Measurements from ENCODE around the gene ZBTB40. TPM values are rescaled to one million over a fixed set of nuclear protein-coding genes. Genes with fewer than 3 reads are reported as not detected.

Gene ZBTB40
- total RNA-seq, 1 experiment from 2014 or later = 21.4 TPM

GRCh38 chr1:22520871-22521270 lies 69.2 kb downstream of the ZBTB40 start:
- Histone ChIP-seq H3K27me3 (ENCODE audit: insufficient read depth, low read depth) (no peaks in the 10 kb centered on the region), H3K9me2 (ENCODE audit: insufficient read depth) (no peaks in the 10 kb centered on the region), H3K4me2 (no peak overlapping the region), H2AFZ (no peak overlapping the region), H3K9me3 (ENCODE audit: insufficient read depth, low read depth) (no peaks in the 10 kb centered on the region), H3K4me1 (replicated peaks; ENCODE audit: insufficient read depth) (no peaks in the 10 kb centered on the region), H3F3A (ENCODE audit: insufficient read depth, low read depth) (no peaks in the 10 kb centered on the region), H4K20me1 (ENCODE audit: insufficient read depth) (no peaks in the 10 kb centered on the region), H3K79me2 (ENCODE audit: low read depth) (no peaks in the 10 kb centered on the region), H3K4me3 (no peak overlapping the region), H3K27ac (no peak overlapping the region), H3K36me3 (ENCODE audit: low read depth) (no peaks in the 10 kb centered on the region)
- intact Hi-C loops (cut with micrococcal nuclease; ENCODE audit: unreplicated experiment) = no loop called here
- no TSS peak for BruUV-seq (replicated peaks)
- ChIA-PET POLR2A (ENCODE audit: unreplicated experiment) (no interaction called here), CTCF (no interaction called here)
- no peak for DNase-seq
- TF ChIP-seq CTCF (conservative IDR thresholded peaks at IDR 0.05) (no peak), EZH2 (IDR thresholded peaks at IDR 0.05; ENCODE audit: low read depth) (no peak)

GRCh38 chr1:22521692-22522091 lies 70.0 kb downstream of the ZBTB40 start:
- no peak overlapping the region for H3K4me2 ChIP-seq
- no TSS peak for BruUV-seq (replicated peaks)
- no peaks in the 10 kb centered on the region for H3K9me3 ChIP-seq (ENCODE audit: insufficient read depth, low read depth)
- no peak for TF ChIP-seq EZH2 (IDR thresholded peaks at IDR 0.05; ENCODE audit: low read depth)
- TF ChIP-seq CTCF (conservative IDR thresholded peaks at IDR 0.05) = no peak
- DNase-seq = no peak
- no peaks in the 10 kb centered on the region for H3K9me2 ChIP-seq (ENCODE audit: insufficient read depth)
- H4K20me1 ChIP-seq (ENCODE audit: insufficient read depth) = no peaks in the 10 kb centered on the region
- no peaks in the 10 kb centered on the region for H3K79me2 ChIP-seq (ENCODE audit: low read depth)
- H3K4me1 ChIP-seq (replicated peaks; ENCODE audit: insufficient read depth) = no peaks in the 10 kb centered on the region
- H3K27me3 ChIP-seq (ENCODE audit: insufficient read depth, low read depth) = no peaks in the 10 kb centered on the region
- H3F3A ChIP-seq (ENCODE audit: insufficient read depth, low read depth) = no peaks in the 10 kb centered on the region
- H2AFZ ChIP-seq = no peak overlapping the region
- intact Hi-C loops (cut with micrococcal nuclease; ENCODE audit: unreplicated experiment) = no loop called here
- no peak overlapping the region for H3K4me3 ChIP-seq
- ChIA-PET POLR2A (ENCODE audit: unreplicated experiment) (no interaction called here), CTCF (no interaction called here)
- no peaks in the 10 kb centered on the region for H3K36me3 ChIP-seq (ENCODE audit: low read depth)
- H3K27ac ChIP-seq = no peak overlapping the region

- ChIA-PET CTCF (no interaction called here), POLR2A (ENCODE audit: unreplicated experiment) (no interaction called here)
- Histone ChIP-seq H3K27ac (no peak overlapping the region), H3K4me1 (replicated peaks; ENCODE audit: insufficient read depth) (no peaks in the 10 kb centered on the region), H3K9me2 (ENCODE audit: insufficient read depth) (no peaks in the 10 kb centered on the region), H3K4me2 (no peak overlapping the region), H4K20me1 (ENCODE audit: insufficient read depth) (no peaks in the 10 kb centered on the region), H3K27me3 (ENCODE audit: insufficient read depth, low read depth) (no peaks in the 10 kb centered on the region), H3F3A (ENCODE audit: insufficient read depth, low read depth) (no peaks in the 10 kb centered on the region), H3K9me3 (ENCODE audit: insufficient read depth, low read depth) (no peaks in the 10 kb centered on the region), H3K36me3 (ENCODE audit: low read depth) (no peaks in the 10 kb centered on the region), H2AFZ (no peak overlapping the region), H3K79me2 (ENCODE audit: low read depth) (no peaks in the 10 kb centered on the region), H3K4me3 (no peak overlapping the region)
- TF ChIP-seq EZH2 (IDR thresholded peaks at IDR 0.05; ENCODE audit: low read depth) (no peak), CTCF (conservative IDR thresholded peaks at IDR 0.05) (no peak)
- no TSS peak for BruUV-seq (replicated peaks)
- no peak for DNase-seq
- intact Hi-C loops (cut with micrococcal nuclease; ENCODE audit: unreplicated experiment) = no loop called here
Observed at GRCh38 chr1:22522221-22522743, 70.6 kb downstream of the ZBTB40 start.
